ENCODE data around the gene CELF2. TPM values are rescaled to one million over a fixed set of nuclear protein-coding genes. Genes with fewer than 3 reads are reported as not detected.

The CELF2 gene
- total and polyA plus RNA-seq, 9 of the 15 experiments (the other 6 are each of a cell fraction or from before 2014, with no cell fraction given), result 4.0 to 20.3 (median 11.1) TPM

- no peaks in the 10 kb centered on the region for H3K36me3 ChIP-seq (ENCODE audit: control insufficient read depth, insufficient read depth, low read length)
- no peaks in the 10 kb centered on the region for H4K20me1 ChIP-seq (replicated peaks; ENCODE audit: control insufficient read depth, insufficient read depth, low read length)
- WGBS (ENCODE audit: insufficient coverage, low coverage, missing lambda C conversion rate), result 0% methylated on average over 3 of the region's 3 CpGs
- DNase-seq (ENCODE audit: extremely low read depth in 1 of 4, low spot score in 3 of 4) (no peak), ATAC-seq (no peak), FAIRE-seq (no peak)
- H3K9me1 ChIP-seq (ENCODE audit: control insufficient read depth, insufficient read depth, low read length), result no peaks in the 10 kb centered on the region
- H3K27me3 ChIP-seq (ENCODE audit: control insufficient read depth in 2 of 2, insufficient read depth in 2 of 2, low read length in 2 of 2), result peaks cover 3 to 21% of the 10 kb centered on the region in 2 experiments; a peak in 3 of 5 replicates
- no peaks in the 10 kb centered on the region for H3K9me3 ChIP-seq (replicated peaks; ENCODE audit: control insufficient read depth, insufficient read depth, low read depth, low read length)
- in situ Hi-C loops (cut with MboI) (no loop called here), intact Hi-C loops (cut with micrococcal nuclease) (no loop called here)
- no peaks in the 10 kb centered on the region for H3K4me1 ChIP-seq (replicated peaks in 1 of 2; ENCODE audit: control insufficient read depth in 2 of 2, insufficient read depth in 2 of 2, low read length in 2 of 2)
- H3K4me2 ChIP-seq (ENCODE audit: insufficient read depth, low read length), result no peak overlapping the region
- BruUV-seq (replicated peaks), result no TSS peak
- no peak overlapping the region for H2AFZ ChIP-seq (ENCODE audit: low read depth, low read length)
- no peaks in the 10 kb centered on the region for H3K79me2 ChIP-seq (ENCODE audit: control insufficient read depth, insufficient read depth, low read length)
- H3K4me3 ChIP-seq, result no peak overlapping the region
- TF ChIP-seq MTA3 (IDR thresholded peaks at IDR 0.05; ENCODE audit: borderline replicate concordance) (no peak), NFIC (IDR thresholded peaks at IDR 0.05) (no peak), ILF3 (IDR thresholded peaks at IDR 0.05; ENCODE audit: borderline replicate concordance) (no peak), TBP (optimal IDR thresholded peaks at IDR 0.05; ENCODE audit: low read depth, low read length) (no peak), FOXK2 (conservative IDR thresholded peaks at IDR 0.05 in 1 of 2, IDR thresholded peaks at IDR 0.05 in 1 of 2; ENCODE audit: low read depth in 2 of 2) (no peak), POLR2B (IDR thresholded peaks at IDR 0.05; ENCODE audit: low read depth, partially characterized antibody) (no peak), ETS2 (tag; IDR thresholded peaks at IDR 0.05; ENCODE audit: borderline replicate concordance, poor library complexity, severe bottlenecking) (no peak), E2F4 (CRISPR knock-in tag; IDR thresholded peaks at IDR 0.05; ENCODE audit: low read depth) (no peak), CTBP1 (IDR thresholded peaks at IDR 0.05; ENCODE audit: borderline replicate concordance) (no peak), EP300 (IDR thresholded peaks at IDR 0.05; ENCODE audit: low read length) (no peak), MYBL2 (IDR thresholded peaks at IDR 0.05; ENCODE audit: low read depth) (no peak), MYBL2 (CRISPR knock-in tag; IDR thresholded peaks at IDR 0.05; ENCODE audit: borderline replicate concordance) (no peak), ZNF431 (CRISPR knock-in tag; IDR thresholded peaks at IDR 0.05) (no peak)
- TF ChIP-seq, protein P1, sequence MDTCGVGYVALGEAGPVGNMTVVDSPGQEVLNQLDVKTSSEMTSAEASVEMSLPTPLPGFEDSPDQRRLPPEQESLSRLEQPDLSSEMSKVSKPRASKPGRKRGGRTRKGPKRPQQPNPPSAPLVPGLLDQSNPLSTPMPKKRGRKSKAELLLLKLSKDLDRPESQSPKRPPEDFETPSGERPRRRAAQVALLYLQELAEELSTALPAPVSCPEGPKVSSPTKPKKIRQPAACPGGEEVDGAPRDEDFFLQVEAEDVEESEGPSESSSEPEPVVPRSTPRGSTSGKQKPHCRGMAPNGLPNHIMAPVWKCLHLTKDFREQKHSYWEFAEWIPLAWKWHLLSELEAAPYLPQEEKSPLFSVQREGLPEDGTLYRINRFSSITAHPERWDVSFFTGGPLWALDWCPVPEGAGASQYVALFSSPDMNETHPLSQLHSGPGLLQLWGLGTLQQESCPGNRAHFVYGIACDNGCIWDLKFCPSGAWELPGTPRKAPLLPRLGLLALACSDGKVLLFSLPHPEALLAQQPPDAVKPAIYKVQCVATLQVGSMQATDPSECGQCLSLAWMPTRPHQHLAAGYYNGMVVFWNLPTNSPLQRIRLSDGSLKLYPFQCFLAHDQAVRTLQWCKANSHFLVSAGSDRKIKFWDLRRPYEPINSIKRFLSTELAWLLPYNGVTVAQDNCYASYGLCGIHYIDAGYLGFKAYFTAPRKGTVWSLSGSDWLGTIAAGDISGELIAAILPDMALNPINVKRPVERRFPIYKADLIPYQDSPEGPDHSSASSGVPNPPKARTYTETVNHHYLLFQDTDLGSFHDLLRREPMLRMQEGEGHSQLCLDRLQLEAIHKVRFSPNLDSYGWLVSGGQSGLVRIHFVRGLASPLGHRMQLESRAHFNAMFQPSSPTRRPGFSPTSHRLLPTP (IDR thresholded peaks at IDR 0.05; ENCODE audit: borderline replicate concordance, extremely low read depth, insufficient read length), result no peak
- TF ChIP-seq, protein P2, sequence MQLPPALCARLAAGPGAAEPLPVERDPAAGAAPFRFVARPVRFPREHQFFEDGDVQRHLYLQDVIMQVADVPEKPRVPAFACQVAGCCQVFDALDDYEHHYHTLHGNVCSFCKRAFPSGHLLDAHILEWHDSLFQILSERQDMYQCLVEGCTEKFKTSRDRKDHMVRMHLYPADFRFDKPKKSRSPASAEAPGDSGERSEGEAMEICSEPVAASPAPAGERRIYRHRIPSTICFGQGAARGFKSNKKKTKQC (CRISPR knock-in tag; IDR thresholded peaks at IDR 0.05), result no peak
- TF ChIP-seq, protein P3, sequence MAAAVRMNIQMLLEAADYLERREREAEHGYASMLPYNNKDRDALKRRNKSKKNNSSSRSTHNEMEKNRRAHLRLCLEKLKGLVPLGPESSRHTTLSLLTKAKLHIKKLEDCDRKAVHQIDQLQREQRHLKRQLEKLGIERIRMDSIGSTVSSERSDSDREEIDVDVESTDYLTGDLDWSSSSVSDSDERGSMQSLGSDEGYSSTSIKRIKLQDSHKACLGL (CRISPR knock-in tag; IDR thresholded peaks at IDR 0.05; ENCODE audit: borderline replicate concordance, poor library complexity, severe bottlenecking), result no peak
- ChIA-PET CTCF (ENCODE audit: low intra/inter-chr PET ratio) (no interaction called here), POLR2A (no interaction called here)
- H3K9ac ChIP-seq (ENCODE audit: insufficient read depth in 1 of 2, low read depth in 2 of 2, low read length in 2 of 2), result no peak overlapping the region
- H3K27ac ChIP-seq (ENCODE audit: extremely low read depth, low read depth, low read length), result no peak overlapping the region
These were observed 342.2 kb downstream of the CELF2 start for GRCh38 chr10:11359869-11360268.

All from K562 (cell line).